Trophoblast cell (in vitro differentiated cells and primary cell): ENCODE data around the gene TENM4.

Experiments
- DNase-seq, 2 donors: peaks; one replicate each; pipeline ENCODE4 v3.0.0-alpha.2; 2016
- H2AFZ ChIP-seq: 2 replicates; pipeline ENCODE4 v1.6.1; 2013; ENCODE audit warnings: low read length, moderate library complexity, mild to moderate bottlenecking; ENCODE audit not compliant: insufficient read depth, poor library complexity
- H2AK5ac ChIP-seq: 2 replicates; pipeline ENCODE4 v1.6.1; 2013; ENCODE audit warnings: mild to moderate bottlenecking, low read length
- H2BK120ac ChIP-seq: 2 replicates; pipeline ENCODE4 v1.6.1; 2013; ENCODE audit warnings: low read length, mild to moderate bottlenecking, moderate library complexity; ENCODE audit not compliant: insufficient read depth, poor library complexity
- H2BK12ac ChIP-seq: 2 replicates; pipeline ENCODE4 v1.6.1; 2013; ENCODE audit warnings: mild to moderate bottlenecking, low read length, moderate library complexity
- H2BK5ac ChIP-seq: 2 replicates; pipeline ENCODE4 v1.6.1; 2013; ENCODE audit warnings: low read length, low read depth, moderate library complexity, mild to moderate bottlenecking; ENCODE audit not compliant: poor library complexity
- H3K14ac ChIP-seq: 2 replicates; pipeline ENCODE4 v1.6.1; 2013; ENCODE audit warnings: mild to moderate bottlenecking, low read length
- H3K18ac ChIP-seq: 2 replicates; pipeline ENCODE4 v1.6.1; 2013; ENCODE audit warnings: mild to moderate bottlenecking, low read length
- H3K23ac ChIP-seq: 2 replicates; pipeline ENCODE4 v1.6.1; 2013; ENCODE audit warnings: low read length
- H3K27ac ChIP-seq: 2 replicates; pipeline ENCODE4 v1.5.1; 2013; ENCODE audit warnings: low read depth, mild to moderate bottlenecking, inconsistent platforms, low read length, moderate library complexity
- H3K27me3 ChIP-seq: 2 replicates; pipeline ENCODE4 v1.6.1; 2013; ENCODE audit warnings: inconsistent platforms, mild to moderate bottlenecking, low read length, moderate library complexity; ENCODE audit not compliant: insufficient read depth
- H3K36me3 ChIP-seq, 2 experiments: 1 replicate in 1 of 2; 2 replicates in 1 of 2; pipeline ENCODE4 v1.6.1; 2013; ENCODE audit warnings: low read length in 2 of 2, mild to moderate bottlenecking in 2 of 2, moderate library complexity in 1 of 2; ENCODE audit not compliant: insufficient read depth in 2 of 2, control insufficient read depth in 1 of 2
- H3K4ac ChIP-seq: 2 replicates; pipeline ENCODE4 v1.6.1; 2013; ENCODE audit warnings: low read depth, mild to moderate bottlenecking, low read length, moderate library complexity
- H3K4me1 ChIP-seq, 2 experiments: 1 replicate in 1 of 2; 2 replicates in 1 of 2; pipeline ENCODE4 v1.6.1; 2013; ENCODE audit warnings: low read length in 2 of 2, mild to moderate bottlenecking in 2 of 2, moderate library complexity in 1 of 2; ENCODE audit not compliant: insufficient read depth in 2 of 2, control insufficient read depth in 1 of 2
- H3K4me2 ChIP-seq: 2 replicates; pipeline ENCODE4 v1.6.1; 2013; ENCODE audit warnings: inconsistent platforms, mild to moderate bottlenecking, low read length, moderate library complexity
- H3K4me3 ChIP-seq: 2 replicates; pipeline ENCODE4 v1.5.1; 2013; ENCODE audit warnings: mild to moderate bottlenecking, low read depth, low read length, inconsistent platforms
- H3K79me1 ChIP-seq: one replicate; pipeline ENCODE4 v1.6.1; 2013; ENCODE audit warnings: low read length
- H3K79me2 ChIP-seq: 2 replicates; pipeline ENCODE4 v1.6.1; 2013; ENCODE audit warnings: low read length, mild to moderate bottlenecking; ENCODE audit not compliant: control insufficient read depth, insufficient read depth, poor library complexity
- H3K9ac ChIP-seq: 2 replicates; pipeline ENCODE4 v1.6.1; 2013; ENCODE audit warnings: mild to moderate bottlenecking, low read length
- H3K9me3 ChIP-seq: 2 replicates; pipeline ENCODE4 v1.6.1; 2013; ENCODE audit warnings: low read depth, mild to moderate bottlenecking, control low read depth, inconsistent platforms, low read length; ENCODE audit not compliant: insufficient read depth
- H4K12ac ChIP-seq: 2 replicates; pipeline ENCODE4 v1.6.1; 2013; ENCODE audit warnings: low read depth, mild to moderate bottlenecking, low read length, moderate library complexity
- H4K8ac ChIP-seq: 2 replicates; pipeline ENCODE4 v1.6.1; 2013; ENCODE audit warnings: low read depth, mild to moderate bottlenecking, low read length, moderate library complexity
- H4K91ac ChIP-seq: one replicate; pipeline ENCODE4 v1.6.1; 2013; ENCODE audit warnings: low read depth, mild to moderate bottlenecking, low read length, moderate library complexity
- WGBS: extraction: QIAGEN DNeasy Blood & Tissue Kit; methylation state at CpG from one replicate; pipeline ENCODE4 v1.1.7; 2013; ENCODE audit warnings: missing lambda C conversion rate; ENCODE audit not compliant: insufficient read length, insufficient coverage; ENCODE audit errors: extremely low coverage; 5-methylcytosine and 5-hydroxymethylcytosine counted together

Gene TENM4

DNA sequence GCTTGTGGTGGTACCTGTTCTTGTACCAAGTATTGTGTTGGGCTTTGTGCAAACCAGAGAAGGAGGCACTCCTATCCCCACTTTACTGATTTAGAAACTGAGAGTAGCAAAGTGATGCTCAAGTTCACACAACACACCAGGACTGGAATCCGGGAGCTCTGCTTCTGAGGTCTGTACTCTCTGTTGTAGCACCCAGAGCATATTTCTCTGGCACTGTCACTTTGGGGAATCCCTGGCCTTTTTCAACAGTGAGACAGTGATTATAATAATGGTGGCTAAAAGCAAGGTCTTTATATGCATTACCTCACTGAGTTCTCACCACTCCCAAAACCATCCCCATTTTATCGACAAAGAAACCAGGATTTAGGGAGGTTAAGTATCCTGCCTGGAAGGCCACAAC, 362.4 kb downstream of the TENM4 start:
- H2AFZ ChIP-seq, result no peak overlapping the region
- H4K12ac ChIP-seq, result no peak overlapping the region
- H2AK5ac ChIP-seq, result no peak overlapping the region
- no peak overlapping the region for H3K4me2 ChIP-seq
- H3K79me2 ChIP-seq, result peaks cover 11% of the 10 kb centered on the region
- DNase-seq, result no peak
- H2BK120ac ChIP-seq, result no peak overlapping the region
- no peak overlapping the region for H4K8ac ChIP-seq
- H3K4me1 ChIP-seq, result peaks cover 21 to 51% of the 10 kb centered on the region in 2 experiments
- no CpG with 5 or more reads among the region's 2 CpGs for WGBS
- peaks cover 22% of the 10 kb centered on the region for H3K79me1 ChIP-seq
- no peaks in the 10 kb centered on the region for H3K9me3 ChIP-seq
- no peak overlapping the region for H3K4ac ChIP-seq
- H4K91ac ChIP-seq, result no peak overlapping the region
- H2BK12ac ChIP-seq, result no peak overlapping the region
- no peak overlapping the region for H3K4me3 ChIP-seq
- no peak overlapping the region for H3K9ac ChIP-seq
- H2BK5ac ChIP-seq, result no peak overlapping the region
- H3K27ac ChIP-seq, result peak overlapping the region; percentile 48
- no peak overlapping the region for H3K18ac ChIP-seq
- no peak overlapping the region for H3K14ac ChIP-seq
- H3K23ac ChIP-seq, result no peak overlapping the region
- H3K36me3 ChIP-seq, result peaks cover 2% of the 10 kb centered on the region in 2 experiments
- no peaks in the 10 kb centered on the region for H3K27me3 ChIP-seq

DNA sequence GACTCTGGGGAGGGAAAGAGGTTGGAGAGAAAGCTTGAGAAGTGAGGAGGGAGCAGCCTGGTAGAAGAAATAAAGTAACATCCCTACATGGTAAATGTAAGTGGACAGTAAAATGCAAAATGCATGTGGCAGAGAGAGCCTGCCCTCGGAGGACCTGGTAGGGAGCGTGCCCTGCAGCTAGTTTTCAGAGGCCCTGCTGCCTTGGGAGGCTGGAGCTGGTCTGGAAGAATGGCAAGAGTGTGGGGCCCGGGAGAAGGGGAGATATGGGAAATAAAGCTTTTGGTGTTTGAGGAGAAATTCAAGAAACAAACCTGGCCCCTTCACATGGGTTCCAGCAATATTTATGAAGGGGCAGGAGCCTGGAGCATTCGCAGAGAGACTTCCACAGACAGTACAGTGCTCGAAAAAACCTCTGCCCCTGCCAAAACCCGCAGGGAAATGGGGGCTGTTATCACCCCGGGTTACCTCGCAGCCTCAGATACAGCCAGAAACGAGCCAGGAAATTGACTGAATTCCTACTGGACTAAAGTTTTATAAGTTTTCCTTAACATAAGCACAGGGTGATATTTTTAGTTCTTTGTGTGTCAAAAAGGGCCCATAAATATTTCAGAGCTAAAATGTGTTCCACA, 363.0 kb downstream of the TENM4 start:
- H3K14ac ChIP-seq, result peak overlapping the region; percentile 56
- no CpG with 5 or more reads among the region's 9 CpGs for WGBS
- H2BK12ac ChIP-seq, result peak overlapping the region; percentile 49
- H3K18ac ChIP-seq, result no peak overlapping the region
- no peak overlapping the region for H3K4me2 ChIP-seq
- H4K8ac ChIP-seq, result peak overlapping the region; percentile 52
- no peak overlapping the region for H4K12ac ChIP-seq
- peaks cover 10% of the 10 kb centered on the region for H3K79me2 ChIP-seq
- peak overlapping the region; percentile 66 for H3K4ac ChIP-seq
- peaks cover 21 to 51% of the 10 kb centered on the region in 2 experiments for H3K4me1 ChIP-seq
- no peaks in the 10 kb centered on the region for H3K9me3 ChIP-seq
- H3K9ac ChIP-seq, result no peak overlapping the region
- peak overlapping the region; percentile 81 for H4K91ac ChIP-seq
- H2AK5ac ChIP-seq, result peak overlapping the region; percentile 57
- H3K23ac ChIP-seq, result no peak overlapping the region
- H2AFZ ChIP-seq, result no peak overlapping the region
- peak overlapping the region; percentile 37 for H2BK5ac ChIP-seq
- H3K4me3 ChIP-seq, result no peak overlapping the region
- no peak overlapping the region for H2BK120ac ChIP-seq
- H3K36me3 ChIP-seq, result peaks cover 2 to 4% of the 10 kb centered on the region in 2 experiments
- no peaks in the 10 kb centered on the region for H3K27me3 ChIP-seq
- no peak for DNase-seq
- H3K27ac ChIP-seq, result peak overlapping the region; percentile 5
- H3K79me1 ChIP-seq, result peaks cover 20% of the 10 kb centered on the region

DNA sequence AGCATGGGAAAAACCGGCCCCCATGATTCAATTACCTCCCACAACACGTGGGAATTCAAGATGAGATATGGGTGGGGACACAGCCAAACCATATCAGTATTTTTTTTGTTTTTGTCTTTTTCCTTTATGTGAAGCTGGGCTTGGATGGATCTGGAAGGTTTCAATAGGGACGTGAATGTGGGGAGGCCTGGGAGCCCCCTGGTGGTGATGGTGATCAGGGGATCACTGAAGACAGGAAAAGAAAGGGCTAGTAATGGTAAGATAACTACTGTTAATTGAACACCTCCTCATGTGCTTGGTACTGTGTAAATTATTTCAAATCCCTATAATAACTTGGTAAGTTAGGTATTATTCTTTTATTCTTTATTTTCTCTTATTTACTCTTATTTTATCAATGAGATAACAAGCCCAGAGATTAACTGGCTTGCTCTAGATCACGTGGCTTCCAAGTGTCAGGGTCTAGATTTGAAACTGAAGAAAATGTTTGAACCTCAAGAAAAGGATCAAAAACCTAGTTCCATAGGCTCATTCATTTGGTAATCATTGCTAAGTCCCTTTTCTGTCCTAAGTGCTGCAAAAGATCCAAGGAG, 364.2 kb downstream of the TENM4 start:
- no CpG with 5 or more reads among the region's 4 CpGs for WGBS
- Histone ChIP-seq H3K4ac (peak overlapping the region; percentile 28), H4K8ac (no peak overlapping the region), H3K14ac (peak overlapping the region; percentile 10), H3K4me2 (no peak overlapping the region), H2BK12ac (no peak overlapping the region), H3K4me3 (no peak overlapping the region), H3K23ac (no peak overlapping the region), H3K79me2 (peaks cover 10% of the 10 kb centered on the region), H3K36me3 (peaks cover 2 to 6% of the 10 kb centered on the region in 2 experiments), H3K4me1 (peaks cover 18 to 49% of the 10 kb centered on the region in 2 experiments), H2AFZ (no peak overlapping the region), H3K27ac (no peak overlapping the region), H2BK120ac (no peak overlapping the region), H3K27me3 (no peaks in the 10 kb centered on the region), H2BK5ac (peak overlapping the region; percentile 8), H3K18ac (peak overlapping the region; percentile 33), H2AK5ac (no peak overlapping the region), H3K9ac (no peak overlapping the region), H4K12ac (no peak overlapping the region), H4K91ac (peak overlapping the region; percentile 33), H3K79me1 (peaks cover 20% of the 10 kb centered on the region), H3K9me3 (no peaks in the 10 kb centered on the region)
- peak in 1 of 2 donors; percentile 34 for DNase-seq

DNA sequence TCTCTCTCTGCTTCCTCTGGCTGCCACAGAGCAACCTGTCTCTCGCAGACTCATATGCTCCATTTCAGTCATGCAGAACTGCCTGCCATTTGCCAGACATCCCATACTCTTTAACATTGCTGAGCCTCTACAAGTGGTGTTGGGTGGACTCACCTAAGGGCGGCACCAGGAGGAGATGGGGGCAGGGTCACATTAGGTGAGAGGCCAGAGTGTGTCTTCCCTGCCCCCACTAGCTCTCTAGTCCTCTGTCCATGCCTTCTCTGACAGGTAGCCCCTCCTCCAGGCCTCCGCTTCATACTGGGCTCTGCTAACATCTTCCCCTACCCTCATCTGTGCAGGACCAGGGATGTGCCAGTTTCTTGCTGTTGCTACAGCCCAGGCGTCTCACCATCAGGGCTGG, 366.3 kb downstream of the TENM4 start:
- Histone ChIP-seq H3K9me3 (no peaks in the 10 kb centered on the region), H3K27ac (no peak overlapping the region), H2AK5ac (no peak overlapping the region), H3K4me1 (peaks cover 10 to 31% of the 10 kb centered on the region in 2 experiments), H3K36me3 (peaks cover 8 to 12% of the 10 kb centered on the region in 2 experiments), H2BK120ac (no peak overlapping the region), H3K79me1 (peaks cover 14% of the 10 kb centered on the region), H3K9ac (no peak overlapping the region), H2BK12ac (no peak overlapping the region), H3K18ac (no peak overlapping the region), H4K8ac (no peak overlapping the region), H3K27me3 (no peaks in the 10 kb centered on the region), H3K23ac (no peak overlapping the region), H3K14ac (no peak overlapping the region), H2BK5ac (no peak overlapping the region), H4K91ac (peak overlapping the region; percentile 37), H3K4ac (peak overlapping the region; percentile 43), H3K79me2 (peaks cover 10% of the 10 kb centered on the region), H2AFZ (no peak overlapping the region), H3K4me2 (no peak overlapping the region), H4K12ac (no peak overlapping the region), H3K4me3 (no peak overlapping the region)
- DNase-seq, result no peak
- no CpG with 5 or more reads among the region's 4 CpGs for WGBS
